Measurements from ENCODE around the gene SVOP. TPM values are rescaled to one million over a fixed set of nuclear protein-coding genes. Genes with fewer than 3 reads are reported as not detected.

Gene SVOP
- total and polyA plus RNA-seq, 3 donors from 2014 or later, result 0.31 to 0.37 (median 0.31) TPM

- no peaks in the 10 kb centered on the region for H3K36me3 ChIP-seq (ENCODE audit: low read depth, missing control alignments)
- H3K9me3 ChIP-seq, result no peaks in the 10 kb centered on the region
- DNase-seq, result no peak
- intact Hi-C loops (cut with DNase I; ENCODE audit: low total_unique reads), result no loop called here
- TF ChIP-seq, protein P1, sequence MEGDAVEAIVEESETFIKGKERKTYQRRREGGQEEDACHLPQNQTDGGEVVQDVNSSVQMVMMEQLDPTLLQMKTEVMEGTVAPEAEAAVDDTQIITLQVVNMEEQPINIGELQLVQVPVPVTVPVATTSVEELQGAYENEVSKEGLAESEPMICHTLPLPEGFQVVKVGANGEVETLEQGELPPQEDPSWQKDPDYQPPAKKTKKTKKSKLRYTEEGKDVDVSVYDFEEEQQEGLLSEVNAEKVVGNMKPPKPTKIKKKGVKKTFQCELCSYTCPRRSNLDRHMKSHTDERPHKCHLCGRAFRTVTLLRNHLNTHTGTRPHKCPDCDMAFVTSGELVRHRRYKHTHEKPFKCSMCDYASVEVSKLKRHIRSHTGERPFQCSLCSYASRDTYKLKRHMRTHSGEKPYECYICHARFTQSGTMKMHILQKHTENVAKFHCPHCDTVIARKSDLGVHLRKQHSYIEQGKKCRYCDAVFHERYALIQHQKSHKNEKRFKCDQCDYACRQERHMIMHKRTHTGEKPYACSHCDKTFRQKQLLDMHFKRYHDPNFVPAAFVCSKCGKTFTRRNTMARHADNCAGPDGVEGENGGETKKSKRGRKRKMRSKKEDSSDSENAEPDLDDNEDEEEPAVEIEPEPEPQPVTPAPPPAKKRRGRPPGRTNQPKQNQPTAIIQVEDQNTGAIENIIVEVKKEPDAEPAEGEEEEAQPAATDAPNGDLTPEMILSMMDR (IDR thresholded peaks at IDR 0.05), result no peak
- no peak for TF ChIP-seq POLR2A (IDR thresholded peaks at IDR 0.05)
- no peaks in the 10 kb centered on the region for H3K27me3 ChIP-seq
- H3K27ac ChIP-seq, result no peak overlapping the region
- no peaks in the 10 kb centered on the region for H3K4me1 ChIP-seq
- WGBS, 2 donors, result 71 to 80% methylated on average over 3 of the region's 3 CpGs
- no peak overlapping the region for H3K4me3 ChIP-seq
Measured at GRCh38 chr12:108921946-108922345, 98.9 kb downstream of the SVOP start.

- intact Hi-C loops (cut with DNase I; ENCODE audit: low total_unique reads), result no loop called here
- H3K27ac ChIP-seq, result no peak overlapping the region
- no peaks in the 10 kb centered on the region for H3K27me3 ChIP-seq
- H3K4me1 ChIP-seq, result no peaks in the 10 kb centered on the region
- no peaks in the 10 kb centered on the region for H3K9me3 ChIP-seq
- 74 to 100% methylated on average over 3 of the region's 3 CpGs for WGBS, 2 donors
- H3K36me3 ChIP-seq (ENCODE audit: low read depth, missing control alignments), result no peaks in the 10 kb centered on the region
- DNase-seq, result no peak
- H3K4me3 ChIP-seq, result no peak overlapping the region
- TF ChIP-seq, protein P1 (IDR thresholded peaks at IDR 0.05), result no peak
- no peak for TF ChIP-seq POLR2A (IDR thresholded peaks at IDR 0.05)
Measured at GRCh38 chr12:108918960-108919642, 101.8 kb downstream of the SVOP start.

- no peak overlapping the region for H3K4me3 ChIP-seq
- H3K27me3 ChIP-seq, result no peaks in the 10 kb centered on the region
- intact Hi-C loops (cut with DNase I; ENCODE audit: low total_unique reads), result no loop called here
- no peaks in the 10 kb centered on the region for H3K9me3 ChIP-seq
- 67 to 74% methylated on average over 2 of the region's 2 CpGs for WGBS, 2 donors
- no peaks in the 10 kb centered on the region for H3K36me3 ChIP-seq (ENCODE audit: low read depth, missing control alignments)
- H3K4me1 ChIP-seq, result no peaks in the 10 kb centered on the region
- no peak overlapping the region for H3K27ac ChIP-seq
- no peak for DNase-seq
- no peak for TF ChIP-seq POLR2A (IDR thresholded peaks at IDR 0.05)
- TF ChIP-seq, protein P1 (IDR thresholded peaks at IDR 0.05), result no peak
Measured at GRCh38 chr12:108918206-108918605, 102.7 kb downstream of the SVOP start.

DNA sequence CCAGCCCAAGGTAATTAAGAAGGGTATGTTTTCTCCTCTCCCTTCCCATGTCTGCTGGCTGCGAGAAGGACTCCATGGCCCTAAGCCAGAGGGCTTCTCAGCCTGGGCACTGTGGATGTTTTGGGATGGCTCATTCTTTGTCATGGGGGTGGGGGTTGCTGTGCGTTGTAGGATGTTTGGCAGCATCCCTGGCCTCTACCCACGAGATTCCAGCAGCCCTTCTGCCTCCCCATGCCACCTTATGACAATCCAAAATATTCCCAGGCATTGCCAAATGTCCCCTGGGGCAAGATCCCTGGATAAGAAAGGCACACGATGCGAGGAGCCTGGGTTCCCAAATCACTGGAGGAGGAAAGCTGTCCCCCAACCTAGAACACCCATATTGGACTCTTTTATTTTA is 104.5 kb downstream of the SVOP start:
- no peak overlapping the region for H3K27ac ChIP-seq
- TF ChIP-seq, protein P1 (IDR thresholded peaks at IDR 0.05), result no peak
- TF ChIP-seq POLR2A (IDR thresholded peaks at IDR 0.05), result no peak
- no peaks in the 10 kb centered on the region for H3K9me3 ChIP-seq
- H3K4me1 ChIP-seq, result no peaks in the 10 kb centered on the region
- DNase-seq, result no peak
- no peak overlapping the region for H3K4me3 ChIP-seq
- H3K36me3 ChIP-seq (ENCODE audit: low read depth, missing control alignments), result no peaks in the 10 kb centered on the region
- 77 to 79% methylated on average over 3 to 5 of the region's 5 CpGs for WGBS, 2 donors
- no peaks in the 10 kb centered on the region for H3K27me3 ChIP-seq
- intact Hi-C loops (cut with DNase I; ENCODE audit: low total_unique reads), result no loop called here

DNA sequence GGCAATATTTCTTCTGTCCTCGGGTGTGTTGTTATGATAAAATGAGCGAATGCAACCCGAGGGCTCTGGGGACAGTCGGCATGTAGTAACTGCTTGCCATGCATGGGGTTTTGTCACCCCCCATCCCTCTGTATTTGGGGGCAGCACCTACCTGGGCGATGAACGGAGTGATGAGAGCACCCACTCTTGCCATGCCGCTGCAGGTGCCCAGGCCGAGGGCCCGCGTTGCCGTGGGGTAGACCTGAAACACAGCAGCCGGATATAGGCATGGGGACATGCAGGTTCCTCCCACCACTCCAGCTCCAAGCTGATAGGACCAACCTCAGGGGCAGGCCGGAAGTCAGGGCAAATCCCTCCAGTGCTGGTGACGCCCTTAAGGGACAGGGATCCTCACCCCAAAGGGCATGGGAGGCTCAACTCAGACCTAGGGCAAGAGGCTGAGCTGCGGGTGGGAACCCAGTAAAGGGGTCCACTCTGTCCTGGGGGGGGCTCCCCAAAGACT is 105.2 kb downstream of the SVOP start:
- 81 to 84% methylated on average over 13 to 15 of the region's 15 CpGs for WGBS, 2 donors
- no peak overlapping the region for H3K27ac ChIP-seq
- intact Hi-C loops (cut with DNase I; ENCODE audit: low total_unique reads), result no loop called here
- H3K4me1 ChIP-seq, result no peaks in the 10 kb centered on the region
- H3K4me3 ChIP-seq, result no peak overlapping the region
- H3K9me3 ChIP-seq, result no peaks in the 10 kb centered on the region
- no peaks in the 10 kb centered on the region for H3K36me3 ChIP-seq (ENCODE audit: low read depth, missing control alignments)
- no peak for DNase-seq
- TF ChIP-seq, protein P1 (IDR thresholded peaks at IDR 0.05), result no peak
- no peak for TF ChIP-seq POLR2A (IDR thresholded peaks at IDR 0.05)
- no peaks in the 10 kb centered on the region for H3K27me3 ChIP-seq

All from testis (tissue), 3 donors.